ENCODE data around the gene ZNF521.

ZNF521 gene

GRCh38 chr18:25351777-25352628, at the start of gene ZNF521:
Gene ZNF521, minus strand, starts transcription at chr18:25352166. Its CDS starts 1,220 bp downstream, at chr18:25350946.
- peak; percentile 46 for DNase-seq

- DNase-seq, result no peak
Measured at GRCh38 chr18:25399554-25399953, 47.6 kb upstream of the ZNF521 start.

GRCh38 chr18:25392192-25392591, 40.2 kb upstream of the ZNF521 start:
- DNase-seq, result no peak

GRCh38 chr18:25373432-25374179, 21.6 kb upstream of the ZNF521 start:
- no peak for DNase-seq

- DNase-seq, result no peak
Measured at GRCh38 chr18:25370391-25370790, 18.4 kb upstream of the ZNF521 start.

GRCh38 chr18:25365242-25365641, 13.3 kb upstream of the ZNF521 start:
- DNase-seq, result no peak

GRCh38 chr18:25364732-25365131, 12.8 kb upstream of the ZNF521 start:
- no peak for DNase-seq

- no peak for DNase-seq
Measured at GRCh38 chr18:25360301-25360899, 8.4 kb upstream of the ZNF521 start.

GRCh38 chr18:25353080-25353479, 1.1 kb upstream of the ZNF521 start:
- DNase-seq, result no peak

- DNase-seq, result no peak
Measured at GRCh38 chr18:25352629-25353005, 651 bp upstream of the ZNF521 start.

- DNase-seq, result no peak
Measured at GRCh38 chr18:25351280-25351775, 638 bp downstream of the ZNF521 start.

- DNase-seq, result no peak
Measured at GRCh38 chr18:25350489-25351251, 1.3 kb downstream of the ZNF521 start.

GRCh38 chr18:25349926-25350487, 2.0 kb downstream of the ZNF521 start:
- no peak for DNase-seq

GRCh38 chr18:25349131-25349925, 2.6 kb downstream of the ZNF521 start:
- DNase-seq, result no peak

GRCh38 chr18:25348386-25349130, 3.4 kb downstream of the ZNF521 start:
- DNase-seq, result no peak

GRCh38 chr18:25346561-25346960, 5.4 kb downstream of the ZNF521 start:
- DNase-seq, result no peak

- no peak for DNase-seq
Measured at GRCh38 chr18:25345081-25345866, 6.7 kb downstream of the ZNF521 start.

GRCh38 chr18:25341831-25342230, 10.1 kb downstream of the ZNF521 start:
- DNase-seq, result no peak

- no peak for DNase-seq
Measured at GRCh38 chr18:25340762-25341161, 11.2 kb downstream of the ZNF521 start.

- no peak for DNase-seq
Measured at GRCh38 chr18:25335676-25336075, 16.3 kb downstream of the ZNF521 start.
